Uterus (tissue), 2 donors: ENCODE results near the gene RASAL1.

Experiments used
- CTCF ChIP-seq, 4 experiments: fragments of 200-600 bp in 2 of 4; fragments of 450-650 bp in 2 of 4; sonication (generic) in 2 of 4; IDR thresholded peaks; one replicate each; pipeline ENCODE4 v1.5.1; 2016 to 2019; ENCODE audit warnings: antibody characterized with exemption in 4 of 4, mild to moderate bottlenecking in 2 of 4, moderate library complexity in 1 of 4
- POLR2A ChIP-seq, 2 donors: fragments of 450-650 bp; IDR thresholded peaks; one replicate each; pipeline ENCODE4 v1.6.1; 2016; ENCODE audit warnings: antibody characterized with exemption in 2 of 2, mild to moderate bottlenecking in 1 of 2, moderate library complexity in 1 of 2

GRCh38 chr12:113152196-113152834 is 16.8 kb upstream of the RASAL1 start:
- no peak for TF ChIP-seq CTCF (IDR thresholded peaks at IDR 0.05)
- TF ChIP-seq POLR2A (IDR thresholded peaks at IDR 0.05) = no peak
